HG03439 (cell line): Measurements from ENCODE around the gene CD300LB.

Source experiments
- ATAC-seq: cut with Tn5 transposase; IDR thresholded peaks from one replicate; pipeline ENCODE4 v1.9.1; 2021; ENCODE audit warnings: mild to moderate bottlenecking, moderate library complexity; ENCODE audit not compliant: unreplicated experiment

The CD300LB gene

DNA sequence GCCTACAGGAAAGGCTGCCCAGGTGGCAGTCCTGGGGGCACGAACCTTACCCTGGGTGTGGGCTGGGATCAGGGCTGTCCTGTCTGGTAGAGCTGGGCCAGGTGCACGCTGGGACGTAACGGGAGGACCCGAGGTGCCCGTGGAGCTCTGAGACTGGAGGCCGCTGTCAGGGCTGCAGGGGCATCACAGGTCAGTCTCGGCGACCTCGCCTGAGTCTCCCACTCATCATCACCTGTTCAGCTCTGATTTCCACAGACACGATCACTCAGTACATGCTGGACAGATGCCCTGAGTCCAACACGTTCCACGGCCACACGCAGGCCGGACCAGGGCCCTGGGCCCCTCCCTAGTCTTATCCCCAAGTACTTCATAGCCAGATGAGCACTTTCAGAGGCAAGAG lies 19.3 kb upstream of the CD300LB start:
- ATAC-seq, result no peak

DNA sequence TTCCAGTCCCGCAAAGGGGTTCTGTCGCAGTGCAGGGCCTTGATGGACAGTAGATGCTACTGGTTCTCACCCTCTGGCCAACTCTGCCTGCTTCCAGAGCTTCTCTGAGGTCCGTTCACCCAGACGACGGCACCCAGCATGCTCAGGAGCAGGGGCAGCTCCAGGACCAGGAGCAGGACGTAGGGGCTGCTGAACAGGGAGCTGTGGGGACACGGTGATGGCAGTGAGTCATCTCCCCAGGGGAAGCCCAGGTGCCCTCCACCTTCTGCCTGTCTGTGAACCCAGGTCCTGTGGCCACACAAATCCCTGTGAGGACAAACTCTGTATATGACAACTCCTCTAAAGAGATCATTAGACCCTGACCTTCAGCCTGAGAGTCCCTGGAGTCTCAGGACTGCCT lies 18.1 kb upstream of the CD300LB start:
- no peak for ATAC-seq

DNA sequence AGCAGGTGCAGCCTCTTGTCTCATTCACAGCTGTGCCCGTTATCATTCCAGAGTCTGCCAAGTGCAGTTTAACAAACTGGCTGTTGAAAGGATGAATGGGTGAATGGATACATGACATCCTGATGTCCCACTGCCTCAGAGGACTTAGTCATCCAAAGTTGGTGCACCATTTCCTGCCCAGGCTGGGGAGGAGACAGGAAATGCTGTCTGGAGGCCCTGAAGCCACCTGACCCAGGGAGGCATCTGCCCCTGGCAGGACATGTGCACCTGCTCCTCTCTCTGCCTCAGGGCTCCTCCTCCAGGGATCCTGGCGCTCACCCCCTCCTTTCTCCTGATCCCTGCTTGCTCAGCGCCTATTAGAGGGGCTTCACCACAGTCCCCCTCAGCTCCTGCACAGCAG lies 16.5 kb upstream of the CD300LB start:
- ATAC-seq, result no peak

DNA sequence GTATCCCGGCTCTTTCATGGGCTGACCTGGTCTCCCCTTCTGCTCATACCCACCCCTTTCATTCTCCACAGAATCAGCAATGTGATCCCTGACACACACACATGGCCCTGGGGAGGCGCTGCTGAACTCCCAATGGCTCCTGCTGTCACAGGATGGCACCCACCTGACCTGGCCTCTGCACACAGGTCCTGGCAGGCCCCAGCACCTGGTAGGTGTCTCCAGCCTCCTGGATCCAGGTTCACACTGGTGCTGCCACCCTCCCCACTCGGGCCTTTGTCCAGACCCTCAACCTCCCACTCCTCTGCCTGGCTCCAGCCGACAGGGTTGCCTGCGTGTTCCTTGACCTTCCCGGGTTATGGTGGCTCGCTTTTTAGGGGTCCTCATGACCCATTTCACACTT lies 16.0 kb upstream of the CD300LB start:
- no peak for ATAC-seq

DNA sequence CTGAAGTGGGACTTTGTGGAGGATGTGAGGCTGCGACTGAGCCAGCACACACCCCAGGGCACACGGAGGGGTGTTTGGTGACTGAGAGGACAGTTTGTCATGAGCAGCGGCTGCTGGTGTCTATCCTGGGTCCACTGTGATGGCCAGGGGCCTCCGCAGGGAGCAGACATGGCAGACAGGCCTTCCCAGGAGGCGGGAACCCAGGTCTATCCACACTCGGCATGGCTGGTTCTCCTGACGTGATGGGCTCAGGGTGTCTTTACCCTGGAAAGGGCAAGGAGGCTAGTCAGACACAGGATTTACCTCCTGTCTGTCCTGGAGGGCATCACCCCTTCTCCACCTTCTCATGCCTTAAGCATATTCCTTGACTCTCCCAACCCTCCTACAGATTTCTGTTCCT lies 15.3 kb upstream of the CD300LB start:
- ATAC-seq, result no peak

DNA sequence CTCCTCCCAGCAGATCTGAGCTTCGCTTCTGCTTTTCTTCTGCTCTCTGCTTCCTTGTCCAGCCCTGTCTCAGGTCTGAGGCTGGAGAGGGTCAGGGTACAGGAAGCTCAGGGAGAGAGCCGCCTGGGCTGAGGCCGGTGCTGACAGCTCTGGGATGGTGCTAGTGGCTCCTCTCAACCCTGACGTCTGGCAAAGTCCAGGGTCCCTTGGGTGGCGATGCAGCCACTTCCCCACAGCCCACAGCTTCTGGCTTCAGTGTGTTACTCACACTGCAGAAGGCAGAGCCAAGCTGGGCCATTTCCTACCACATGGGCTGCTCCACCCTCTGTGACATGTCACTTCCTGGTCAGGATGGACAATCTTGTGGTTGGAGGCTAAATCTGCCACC lies 14.6 kb upstream of the CD300LB start, which contains the start of gene CD300C:
Gene CD300C, minus strand, starts transcription at position 273 of the 388 bp plus-strand sequence. CDS start 333 bp downstream, outside the sequence.
- no peak for ATAC-seq

DNA sequence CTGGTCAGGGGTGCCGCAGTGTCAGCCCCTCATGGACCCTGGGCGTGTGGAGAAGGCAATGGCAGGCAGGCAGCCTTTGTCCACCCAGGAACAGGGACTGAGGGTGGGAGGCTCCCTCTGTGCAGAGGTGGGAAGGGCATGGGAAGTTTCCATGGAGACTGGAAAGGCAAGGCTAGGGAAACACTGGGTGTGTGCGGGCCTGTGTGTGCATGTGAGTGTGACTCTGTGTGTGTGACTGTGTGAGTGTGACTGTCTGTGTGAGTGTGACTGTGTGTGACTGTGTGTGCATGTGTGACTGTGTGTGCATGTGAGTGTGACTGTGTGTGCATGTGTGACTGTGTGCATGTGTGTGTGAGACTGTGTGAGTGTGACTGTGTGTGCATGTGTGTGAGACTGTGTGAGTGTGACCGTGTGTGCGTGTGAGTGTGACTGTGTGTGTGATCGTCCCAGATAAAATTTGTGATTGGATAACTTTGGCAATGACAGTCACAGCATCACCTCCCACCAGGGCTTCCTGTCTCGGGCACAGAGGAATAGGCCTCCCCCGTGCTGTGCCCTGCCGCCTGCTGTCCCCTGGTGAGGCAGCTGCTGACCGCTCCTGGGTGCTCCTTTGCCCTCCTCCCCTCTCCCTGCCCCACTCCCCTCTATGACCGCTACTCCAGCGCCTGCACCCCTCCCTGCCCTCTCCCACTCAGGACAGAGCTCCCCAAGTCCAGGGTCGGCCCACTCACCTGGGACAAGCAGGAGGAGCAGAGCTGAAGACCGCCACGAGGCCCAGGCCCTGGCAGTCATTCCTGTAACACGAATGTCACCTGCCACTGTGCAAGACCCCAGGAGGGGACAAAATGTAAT lies 13.9 kb upstream of the CD300LB start:
- no peak for ATAC-seq

DNA sequence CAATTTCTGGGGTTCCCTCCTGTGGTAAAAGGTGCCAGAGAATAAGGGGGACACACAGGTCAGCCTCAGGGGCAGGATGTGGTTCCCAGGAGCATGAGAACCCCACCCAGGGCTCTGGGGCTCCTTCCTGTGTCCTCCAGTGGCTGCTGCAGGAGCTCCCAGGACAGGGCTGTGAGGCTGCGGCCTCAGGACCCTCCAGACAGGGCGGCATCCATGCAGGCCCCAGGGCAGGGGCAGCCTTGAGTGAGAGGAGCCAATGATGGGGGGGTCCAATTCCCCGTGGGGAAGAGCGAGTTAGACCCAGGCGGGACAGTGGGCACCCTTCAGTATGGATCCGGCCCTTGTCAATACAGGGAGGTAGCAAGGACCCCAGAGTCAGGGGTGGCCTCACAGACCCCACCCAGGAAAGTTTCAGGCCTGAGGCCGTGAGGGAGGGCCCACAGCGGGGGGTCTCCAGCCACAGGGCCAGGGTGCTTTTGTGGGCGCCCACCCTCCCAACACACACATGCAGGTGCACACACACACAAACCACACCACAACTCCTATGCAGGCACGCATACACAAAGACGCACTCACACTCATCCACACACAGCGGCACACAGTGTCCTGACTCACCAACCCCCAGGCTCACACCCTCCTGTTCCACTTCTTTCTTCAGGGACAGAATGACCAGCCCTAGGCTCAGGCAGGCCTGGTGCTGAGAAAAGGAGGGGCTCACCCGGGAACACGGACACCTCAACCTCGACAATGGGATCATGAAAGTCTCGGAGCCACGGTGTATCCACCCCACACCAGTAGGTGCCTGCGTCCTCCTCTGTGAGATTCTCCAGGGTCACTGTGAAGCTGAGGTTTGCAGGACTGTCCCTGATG lies 12.9 kb upstream of the CD300LB start:
- no peak for ATAC-seq

DNA sequence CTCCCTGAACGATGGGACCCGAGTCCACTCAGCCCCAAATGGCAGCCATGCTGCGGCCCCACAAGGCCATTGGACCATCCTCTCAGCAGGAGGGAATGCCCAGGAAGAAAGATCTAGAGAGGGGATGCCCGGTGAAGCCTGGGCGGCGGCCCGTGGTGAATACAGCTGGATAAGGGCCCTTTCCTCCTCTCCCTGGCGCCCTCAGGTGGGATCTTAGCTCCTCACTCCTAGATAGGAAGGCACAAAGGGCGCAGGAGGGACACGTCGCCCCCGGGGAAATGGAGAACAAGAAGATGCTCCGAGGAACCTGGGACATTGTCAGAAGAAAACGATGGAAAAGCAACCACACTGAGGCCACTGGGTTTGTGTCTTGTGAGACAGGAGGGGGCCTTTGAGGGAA lies 12.1 kb upstream of the CD300LB start:
- ATAC-seq, result no peak

DNA sequence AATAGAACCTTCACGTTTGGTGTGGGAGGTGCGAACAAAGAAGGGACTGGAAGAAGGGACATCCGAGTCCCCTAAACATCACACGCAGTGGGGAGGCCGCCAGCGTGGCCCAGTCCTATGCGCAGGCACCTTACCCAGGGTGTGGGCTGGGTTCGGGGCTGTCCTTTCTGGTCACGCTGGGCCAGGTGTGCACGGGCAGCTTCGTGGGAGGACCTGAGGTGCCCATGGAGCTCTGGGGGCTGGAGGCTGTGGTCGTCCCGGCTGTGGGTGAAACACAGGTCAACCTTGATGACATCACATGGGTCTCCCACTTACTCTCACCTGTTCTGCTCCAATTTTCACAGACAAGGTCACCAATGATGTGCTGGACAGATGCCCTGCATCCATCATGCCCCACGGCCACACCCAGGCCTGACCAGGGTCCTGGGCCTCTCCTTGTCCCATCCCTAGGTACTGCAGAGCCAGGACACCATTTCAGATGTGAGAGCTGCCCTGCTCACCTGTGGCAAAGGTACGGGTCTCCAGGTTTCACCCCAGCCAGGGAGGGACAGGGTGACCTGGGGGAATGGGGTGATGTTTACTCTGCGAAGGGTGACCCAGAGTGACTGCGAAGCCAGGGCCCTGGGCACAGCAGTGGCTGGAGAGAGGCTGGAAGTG lies 11.6 kb upstream of the CD300LB start:
- ATAC-seq, result no peak

DNA sequence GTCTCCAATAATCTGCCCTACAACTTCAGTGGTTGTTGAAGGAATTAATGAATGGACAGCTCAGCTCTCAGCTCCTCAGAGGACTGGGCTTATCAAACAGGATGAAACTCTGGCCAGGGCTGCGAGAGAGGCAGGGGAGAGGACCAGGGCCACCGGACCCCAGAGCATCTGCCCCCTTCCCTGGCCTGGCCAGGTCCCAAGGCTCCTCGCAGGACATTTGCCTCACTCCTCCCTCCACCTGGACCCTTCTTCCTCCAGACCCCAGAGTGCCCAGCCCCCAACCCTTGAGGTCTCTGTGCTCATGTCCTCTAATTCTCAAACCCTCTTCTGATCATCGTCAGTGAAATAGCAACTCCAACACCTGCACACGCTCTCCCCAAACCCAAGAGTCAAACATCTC lies 10.9 kb upstream of the CD300LB start:
- ATAC-seq, result no peak

DNA sequence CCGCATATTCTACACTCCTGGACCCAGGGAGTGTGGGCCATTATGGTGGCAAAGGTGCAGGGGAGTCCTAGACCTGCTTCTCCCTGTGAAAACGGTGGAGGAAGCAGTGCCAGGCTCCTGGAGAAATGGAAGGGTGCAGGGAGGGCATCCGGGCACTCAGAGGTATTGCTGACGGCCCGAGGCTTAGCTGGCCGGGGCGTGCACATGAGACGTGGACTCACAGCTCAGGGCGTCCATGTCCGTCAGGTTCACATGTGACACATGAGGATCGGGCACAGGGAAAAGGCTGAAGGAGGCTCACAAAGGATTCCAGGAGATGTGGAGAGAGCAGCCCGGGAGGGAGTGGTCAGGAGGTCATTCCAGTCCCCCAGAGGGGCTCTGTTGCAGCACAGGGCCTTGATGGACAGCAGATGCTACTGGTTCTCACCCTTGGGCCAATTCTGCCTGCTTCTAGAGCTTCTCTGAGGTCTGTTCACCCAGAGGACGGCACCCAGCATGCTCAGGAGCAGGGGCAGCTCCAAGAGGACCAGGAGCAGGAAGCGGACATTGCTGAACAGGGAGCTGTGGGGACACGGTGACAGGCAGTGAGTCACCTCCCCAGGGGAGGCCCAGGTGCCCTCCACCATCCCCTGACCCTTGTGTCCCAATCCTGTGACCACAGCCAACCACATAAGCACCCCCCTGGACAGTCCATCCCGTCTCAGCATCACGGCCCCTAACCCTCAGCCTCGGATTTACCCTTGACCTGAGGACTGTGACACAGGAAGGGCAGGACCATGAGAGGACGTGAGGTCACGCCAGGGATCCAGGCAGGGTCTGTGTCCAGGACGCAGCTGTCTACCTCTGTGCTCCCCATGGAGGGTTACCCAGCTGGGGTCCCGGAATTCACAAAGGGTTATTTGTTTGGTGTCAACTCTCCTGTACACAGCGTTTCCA lies 10.2 kb upstream of the CD300LB start:
- no peak for ATAC-seq

DNA sequence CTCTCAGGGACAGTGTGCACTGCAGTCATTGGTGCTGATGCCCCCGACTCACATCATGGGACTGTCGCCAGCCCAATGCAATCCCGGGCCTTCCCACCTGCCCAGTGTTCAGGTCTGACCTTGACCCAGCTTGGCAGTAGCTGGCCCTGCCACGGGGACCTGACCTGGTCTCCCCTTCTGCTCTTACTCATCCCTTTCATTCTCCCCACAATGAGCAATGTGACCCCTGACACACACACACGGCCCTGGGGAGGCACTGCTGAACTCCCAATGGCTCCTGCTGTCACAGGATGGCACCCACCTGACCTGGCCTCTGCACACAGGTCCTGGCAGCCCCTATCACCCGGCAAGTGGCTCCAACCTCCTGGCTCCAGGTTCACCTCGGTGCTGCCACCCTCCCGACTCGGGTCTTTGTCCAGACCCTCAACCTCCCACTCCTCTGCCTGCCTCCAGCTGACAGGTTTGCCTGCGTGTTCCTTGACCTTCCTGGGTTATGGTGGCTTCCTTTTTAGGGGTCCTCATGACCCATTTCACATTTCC lies 8.1 kb upstream of the CD300LB start:
- no peak for ATAC-seq

DNA sequence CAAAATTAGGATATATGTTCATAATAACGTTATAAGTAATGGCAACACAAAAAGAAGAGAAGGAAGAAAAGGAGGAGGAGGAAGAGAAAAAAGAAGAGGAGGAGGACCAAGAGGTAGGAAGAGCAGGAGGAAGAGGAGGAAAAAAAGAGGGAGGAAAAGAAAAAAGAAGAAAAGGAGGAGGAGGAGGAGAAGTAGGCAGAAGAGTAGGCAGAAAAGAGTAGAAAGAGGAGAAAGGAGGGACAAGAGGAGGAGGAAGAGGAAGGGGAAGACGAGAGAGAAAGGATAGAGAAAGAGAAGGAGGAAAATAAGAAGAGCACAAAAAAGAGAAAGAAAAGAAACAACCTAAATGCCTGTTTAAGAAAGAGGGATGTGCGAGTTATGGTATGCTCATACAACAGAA lies 5.6 kb upstream of the CD300LB start:
- ATAC-seq, result no peak

DNA sequence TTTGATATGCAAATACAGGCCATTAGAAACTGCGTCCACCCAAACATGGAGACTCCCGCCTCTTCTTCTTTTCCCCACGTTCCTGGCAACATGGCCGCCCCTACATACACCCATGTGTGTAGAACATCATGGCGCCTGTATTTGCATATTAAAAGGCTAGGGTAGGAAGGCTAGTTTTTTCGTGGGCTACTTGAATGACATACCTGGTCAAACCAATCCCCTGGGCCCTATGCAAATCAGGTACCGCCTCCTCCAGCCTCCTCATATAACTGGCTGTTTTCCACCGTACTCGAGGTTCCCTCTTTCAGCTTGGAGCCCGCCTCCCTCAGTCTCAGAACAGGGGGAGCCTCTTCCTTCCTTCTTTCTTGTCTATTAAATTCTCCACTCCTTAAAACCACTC lies 840 bp upstream of the CD300LB start:
- ATAC-seq, result no peak

DNA sequence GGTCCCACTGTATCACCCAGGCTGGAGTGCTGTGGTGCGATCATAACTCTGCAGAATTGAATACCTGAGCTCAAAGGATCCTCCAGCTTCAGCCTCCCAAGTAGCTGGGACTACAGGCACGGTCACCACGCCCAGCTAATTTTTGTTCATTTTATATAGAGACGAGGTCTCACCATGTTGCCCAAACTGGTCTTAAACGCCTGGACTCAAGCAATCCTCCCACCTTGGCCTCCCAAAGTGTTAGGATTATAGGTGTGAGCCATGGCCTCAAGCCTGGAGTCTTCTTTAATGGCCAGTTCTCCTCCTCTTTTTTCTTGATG lies 484 bp downstream of the CD300LB start:
- ATAC-seq, result no peak

DNA sequence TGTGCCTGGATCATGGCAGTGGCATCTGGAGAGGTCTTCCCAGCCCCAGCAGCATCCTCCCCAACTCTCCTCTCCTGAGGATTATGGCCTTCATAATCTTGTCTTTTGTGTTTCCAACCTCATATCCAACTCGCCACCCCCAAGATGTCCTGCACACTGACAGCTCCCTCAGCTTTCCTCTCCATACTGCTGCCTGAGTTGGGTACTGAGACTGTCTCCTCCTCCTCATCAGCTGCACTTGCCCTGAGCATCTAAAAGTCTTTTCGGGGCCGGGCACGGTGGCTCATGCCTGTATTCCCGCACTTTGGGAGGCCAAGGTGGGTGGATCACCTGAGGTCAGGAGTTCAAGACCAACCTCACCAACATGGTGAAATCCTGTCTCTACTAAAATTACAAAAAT lies 2.0 kb downstream of the CD300LB start:
- no peak for ATAC-seq

DNA sequence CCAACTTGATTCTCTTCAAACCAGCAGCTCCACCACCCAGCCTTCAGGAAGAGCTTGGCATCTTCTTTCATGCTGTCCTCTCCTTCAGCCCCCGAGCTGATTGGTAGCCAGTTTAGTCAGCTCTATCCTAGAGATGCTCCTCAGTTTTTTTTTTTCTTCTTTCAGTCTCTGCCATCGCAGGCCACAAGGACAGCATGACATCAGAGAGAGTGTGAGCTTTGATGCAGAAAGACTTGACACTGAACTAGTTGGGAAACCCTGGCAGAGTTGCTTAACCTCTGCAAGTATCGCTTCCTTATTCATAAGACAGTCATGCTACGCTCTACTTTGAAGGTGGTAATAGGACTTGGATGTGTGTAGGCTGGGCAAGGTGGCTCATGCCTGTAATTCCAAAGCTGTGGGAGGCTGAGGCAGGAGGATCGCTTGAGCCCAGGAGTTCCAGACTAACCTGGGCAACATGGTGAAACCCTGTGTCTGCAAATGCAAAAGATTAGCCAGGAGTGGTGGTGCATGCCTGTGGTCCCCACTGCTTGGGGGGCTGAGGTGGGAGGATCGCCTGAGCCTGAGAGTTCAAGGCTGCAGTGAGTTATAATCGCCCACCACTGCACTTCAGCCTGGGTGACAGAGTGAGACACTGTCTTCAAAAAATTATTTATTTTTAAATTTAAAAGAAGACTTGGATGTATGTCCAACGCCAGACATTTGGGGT lies 2.6 kb downstream of the CD300LB start:
- ATAC-seq, result no peak

DNA sequence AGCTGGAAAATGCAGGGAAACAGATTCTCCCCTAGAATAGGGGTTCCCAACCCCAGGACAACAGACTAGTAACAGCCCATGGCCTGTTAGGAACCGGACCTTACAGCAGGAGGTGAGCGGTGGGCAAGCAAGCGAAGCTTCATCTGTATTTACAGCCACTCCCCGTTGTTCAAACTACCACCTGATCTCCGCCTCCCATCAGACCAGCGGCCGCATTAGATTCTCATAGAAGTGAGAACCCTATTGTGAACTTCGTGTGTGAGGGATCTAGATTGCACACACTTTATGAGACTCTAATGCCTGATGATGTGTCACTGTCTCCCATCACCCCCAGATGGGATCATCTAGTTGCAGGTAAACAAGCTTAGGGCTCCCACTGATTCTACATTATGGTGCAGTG lies 3.5 kb downstream of the CD300LB start:
- no peak for ATAC-seq

DNA sequence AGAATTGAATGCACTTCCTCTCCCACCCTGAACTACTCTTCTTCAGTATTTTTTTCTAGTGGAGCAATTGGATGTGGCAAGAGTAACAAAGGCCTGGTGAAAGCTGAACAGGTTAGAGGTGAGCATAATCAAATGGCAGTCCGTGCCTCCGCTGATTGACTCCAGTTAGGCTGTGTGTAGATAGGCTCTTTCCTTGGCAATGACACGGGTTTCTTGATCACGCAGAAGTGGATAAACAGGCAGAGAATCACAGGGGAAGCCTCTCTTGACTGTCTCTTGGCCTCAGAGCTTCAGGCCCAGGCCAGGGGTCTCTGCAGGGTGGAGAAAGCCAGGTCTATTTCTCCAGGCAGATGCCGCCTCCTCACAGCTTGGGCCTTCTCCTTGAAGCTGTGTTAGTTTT lies 4.2 kb downstream of the CD300LB start:
- ATAC-seq, result no peak
